Frontal cortex (tissue), 4 donors: ENCODE measurements around the gene EDEM1. TPM values are rescaled to one million over a fixed set of nuclear protein-coding genes. Genes with fewer than 3 reads are reported as not detected.

ENCODE experiments used
- DNase-seq, 2 donors: peaks; one replicate each; pipeline ENCODE4 v3.0.0; 2012; ENCODE audit warnings: low spot score in 2 of 2
- FAIRE-seq: peaks from 2 replicates; lab custom pipeline; 2012; peaks lifted over from hg19 to GRCh38; lab: Jason Lieb, UNC
- small RNA-seq: library from RNA; depleted of rRNA; stranded (forward); fragments of <200 nt; gene quantifications from one replicate; pipeline ENCODE3, GENCODE V24; 2014
- total RNA-seq: library from RNA; depleted of rRNA; stranded (reverse); fragments of >200 nt; gene quantifications from one replicate; pipeline ENCODE4 v1.2.3, GENCODE V29; 2014
- donor health status: control.
- donor health status: control.
- donor health status: control.

The EDEM1 gene
- total RNA-seq, 1 donor from 2014 or later, result 5.3 TPM

DNA sequence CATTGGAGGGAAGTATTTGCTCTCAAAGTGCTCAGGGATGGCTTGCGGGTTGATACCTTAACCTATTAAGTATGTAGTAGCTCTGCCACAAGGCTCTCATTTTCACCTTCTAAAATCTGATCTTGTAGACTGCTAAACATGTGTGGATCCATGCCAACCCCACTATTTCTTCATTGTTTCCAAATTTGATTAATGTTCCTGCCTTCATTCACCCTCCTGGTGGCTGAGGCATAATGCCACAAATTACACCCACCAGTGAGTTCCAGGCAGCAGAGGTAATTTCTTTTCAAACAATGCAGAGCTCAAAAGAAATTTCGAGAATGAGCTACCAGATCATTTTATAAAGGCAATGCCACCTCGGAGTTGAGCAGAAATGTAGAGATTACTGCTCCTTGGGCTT lies 71.0 kb downstream of the EDEM1 start:
- FAIRE-seq (no peak), DNase-seq (no peak)

DNA sequence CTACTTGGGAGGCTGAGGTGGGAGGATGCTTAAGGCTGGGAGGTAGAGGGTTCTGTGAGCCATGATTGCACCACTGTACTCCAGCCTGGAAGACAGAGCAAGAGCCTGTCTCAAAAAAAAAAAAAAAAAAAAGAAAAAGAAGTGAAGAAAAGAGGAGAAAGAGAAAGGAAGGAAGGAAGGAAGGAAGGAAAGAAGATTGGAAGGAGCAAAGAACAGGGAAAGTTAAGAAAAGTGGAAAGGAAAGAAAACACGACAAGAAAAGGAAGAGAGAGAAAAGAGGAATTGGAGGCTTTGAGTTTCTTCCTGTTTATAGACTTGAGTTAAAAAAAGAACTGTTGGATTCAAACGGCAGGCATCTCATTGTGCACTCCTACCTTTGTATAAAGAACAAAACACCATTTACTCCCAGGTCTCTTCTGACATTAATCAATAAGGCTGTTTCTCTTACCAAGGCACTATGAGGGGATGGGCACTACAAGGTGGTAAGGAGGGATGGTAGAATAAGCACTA lies 73.5 kb downstream of the EDEM1 start:
- DNase-seq (no peak), FAIRE-seq (no peak)

DNA sequence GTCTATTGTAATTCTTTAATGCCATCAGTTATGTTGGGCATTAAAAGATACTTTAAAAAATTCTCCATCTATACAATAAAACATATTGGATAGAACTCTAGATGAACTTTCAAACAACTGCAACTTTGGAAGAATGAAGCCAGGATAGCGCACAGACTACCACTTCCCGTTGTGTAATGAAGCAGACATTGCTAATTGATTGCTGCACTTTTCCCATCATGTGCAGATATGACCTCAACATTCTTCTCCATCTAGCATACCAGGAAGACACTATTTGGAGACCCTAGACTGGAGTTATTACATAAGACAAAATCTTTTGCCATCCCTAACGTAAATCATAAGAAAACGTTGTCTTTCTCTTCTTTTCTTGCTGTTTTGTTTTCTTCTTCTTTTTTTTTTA lies 75.0 kb downstream of the EDEM1 start:
- FAIRE-seq (no peak), DNase-seq (no peak)

DNA sequence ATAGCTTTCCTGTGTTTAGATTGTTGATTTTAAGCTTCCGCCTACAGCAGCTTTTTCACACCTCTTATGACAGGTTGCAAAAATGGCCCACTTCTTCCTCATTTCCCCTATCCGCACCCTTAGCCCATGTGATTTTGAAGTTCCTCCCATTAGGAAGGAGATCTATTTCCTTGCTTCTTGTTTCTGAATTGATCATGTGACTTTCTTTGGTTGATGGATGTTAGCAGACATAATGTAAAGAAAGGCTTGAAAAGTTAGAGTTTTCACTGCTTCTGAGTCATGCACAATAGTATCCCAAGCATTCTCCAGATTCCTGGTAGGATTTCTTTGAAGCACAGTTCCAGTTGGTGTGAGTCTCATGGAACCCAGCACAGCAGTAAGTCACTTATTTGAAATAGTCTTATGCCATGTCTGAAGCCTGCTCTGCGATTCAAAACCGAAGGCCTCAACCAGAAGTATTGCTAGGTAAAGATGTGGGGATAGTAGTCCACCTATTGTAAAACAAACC lies 76.6 kb downstream of the EDEM1 start:
- FAIRE-seq (no peak), DNase-seq (no peak)

DNA sequence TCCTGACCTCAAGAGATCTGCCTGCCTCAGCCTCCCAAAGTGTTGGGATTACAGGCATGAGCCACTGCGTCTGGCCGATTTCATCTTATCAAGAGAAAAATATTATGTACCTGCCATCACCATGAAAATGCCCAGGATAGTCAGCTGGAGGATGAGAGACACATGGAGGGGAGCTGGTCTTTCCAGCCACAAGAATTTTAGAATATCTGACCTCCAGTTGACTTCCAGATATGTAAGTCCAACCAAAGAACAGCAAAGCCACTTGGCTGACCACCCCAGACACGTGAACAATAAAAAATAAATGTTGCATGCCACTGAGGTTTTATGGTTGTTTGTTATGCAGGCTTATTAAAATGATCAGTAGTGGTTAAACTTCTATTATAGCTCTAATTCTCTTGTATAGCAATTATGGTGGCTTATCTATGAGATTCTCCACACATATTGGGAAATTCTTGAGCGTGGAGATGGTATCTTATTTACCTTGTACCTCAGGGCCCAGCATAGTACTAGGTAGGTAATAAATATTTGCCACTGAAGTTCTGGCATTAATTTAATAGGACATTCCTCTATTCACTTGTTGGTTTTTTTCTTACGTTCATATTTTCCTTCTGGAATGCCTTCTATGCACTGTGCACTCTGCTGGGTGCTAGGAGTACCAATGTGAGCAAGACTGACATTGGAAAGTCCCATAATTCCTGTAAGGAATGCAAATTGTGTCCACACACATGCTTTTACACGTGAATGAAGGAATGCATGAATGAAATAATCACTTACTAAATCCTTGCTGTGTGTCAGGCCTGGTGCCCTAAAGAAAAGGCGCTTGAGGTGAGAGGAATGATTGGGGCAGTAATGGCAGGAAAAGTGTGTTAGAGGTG lies 77.6 kb downstream of the EDEM1 start:
- DNase-seq, result no peak

DNA sequence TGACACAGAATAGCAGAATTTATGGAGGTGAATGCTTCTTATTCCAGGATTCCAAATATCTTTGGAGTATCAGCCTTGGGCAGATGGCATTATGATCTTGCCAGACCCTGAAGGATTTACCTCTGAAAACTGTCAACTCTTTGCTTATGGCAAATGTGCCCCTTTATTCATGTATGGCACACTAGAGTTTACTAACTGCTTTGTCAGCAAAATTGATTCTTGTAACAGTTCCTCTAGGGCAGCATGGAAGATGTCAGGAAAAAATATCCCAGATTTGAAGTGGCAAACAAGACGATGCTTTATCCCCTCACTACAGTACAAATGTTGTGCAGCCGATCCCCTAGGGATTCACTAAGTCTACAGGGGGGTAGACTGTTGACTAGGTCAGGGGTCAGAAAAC lies 79.7 kb downstream of the EDEM1 start:
- DNase-seq, result no peak
- FAIRE-seq, result no peak

More for the DNA sequence above, 77.6 kb downstream of the EDEM1 start:
- FAIRE-seq, result no peak

DNA sequence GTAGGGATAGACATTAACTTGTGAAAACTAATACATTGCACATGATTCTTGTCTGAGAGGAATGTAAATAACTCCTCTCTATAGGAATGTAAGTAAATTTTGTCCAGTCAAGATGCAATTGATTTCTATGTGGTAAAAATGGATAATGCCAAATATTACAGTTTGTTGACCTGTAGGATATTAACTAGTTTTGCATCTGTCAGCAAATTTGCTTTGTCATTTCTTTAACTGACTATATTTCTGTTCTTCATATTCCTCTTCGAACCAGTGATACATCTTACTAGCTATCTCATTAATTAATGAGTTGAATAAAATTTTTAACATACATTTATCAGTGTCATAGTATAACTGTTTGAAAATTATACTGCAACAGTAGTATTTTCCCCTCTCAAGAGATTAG lies 80.4 kb downstream of the EDEM1 start:
- DNase-seq (no peak), FAIRE-seq (no peak)

Small RNA genes within 50 kb of the gene (small RNA-seq; reads per million reads assigned to genes)
- gene MIR4790 (not detected), gene RN7SL553P (not detected)

Other genes starting within 250 kb of the EDEM1 start
- 2.9 TPM for gene BHLHE40, start 208.3 kb upstream of the EDEM1 start, total RNA-seq
- gene ARL8B, start 65.4 kb upstream of the EDEM1 start, total RNA-seq, result 81.1 TPM